A549 (cell line): Measurements from ENCODE around the gene TMED9. TPM values are rescaled to one million over a fixed set of nuclear protein-coding genes. Genes with fewer than 3 reads are reported as not detected.

Source experiments
- ATAC-seq, 2 experiments: fragments of 200-7000 bp in 1 of 2; fragments of >200 bp in 1 of 2; cut with Nextera tagmentation in 1 of 2; cut with Tn5 transposase in 1 of 2; 3 replicates each; pipeline versions ENCODE4 v1.8.0 to v1.9.1; 2018 to 2020; ENCODE audit warnings: mild to moderate bottlenecking in 1 of 2, moderate library complexity in 1 of 2
- CTCF ChIA-PET: fragments of 300-600 bp; sonication (Branson Sonifier 250); formaldehyde crosslinking; extraction: SDS; loops from one replicate; lab custom pipeline; 2021; ENCODE audit warnings: antibody characterized with exemption, inconsistent platforms; lab: Yijun Ruan, JAX
- POLR2A ChIA-PET: fragments of 350-600 bp; formaldehyde crosslinking; extraction: SDS; loops from one replicate; lab custom pipeline; 2021; ENCODE audit warnings: antibody characterized with exemption, inconsistent platforms; lab: Yijun Ruan, JAX
- DNase-seq, 2 experiments: peaks; one replicate each; pipeline versions ENCODE4 v3.0.0 to v3.0.0-alpha.2; 2011 to 2016; ENCODE audit warnings: low read depth in 1 of 2, low spot score in 1 of 2
- FAIRE-seq: peaks from 2 replicates; lab custom pipeline; 2011; peaks lifted over from hg19 to GRCh38; lab: Jason Lieb, UNC
- H3K27ac ChIP-seq, 2 experiments: fragments of >200 bp; sonication (Bioruptor Twin); formaldehyde crosslinking; 3 replicates each; pipeline ENCODE4 v1.5.1; 2016 to 2017
- H3K4me1 ChIP-seq: fragments of >200 bp; sonication (Bioruptor Twin); formaldehyde crosslinking; 3 replicates; pipeline ENCODE4 v1.6.1; 2016
- H3K4me2 ChIP-seq: fragments of >200 bp; sonication (Bioruptor Twin); formaldehyde crosslinking; 3 replicates; pipeline ENCODE4 v1.6.1; 2016
- H3K4me3 ChIP-seq: fragments of >200 bp; sonication (Bioruptor Twin); formaldehyde crosslinking; 3 replicates; pipeline ENCODE4 v1.5.1; 2016
- H3K9me3 ChIP-seq: fragments of >200 bp; sonication (Bioruptor Twin); formaldehyde crosslinking; 3 replicates; pipeline ENCODE4 v1.6.1; 2016
- BCL3 ChIP-seq: fragments of >200 bp; sonication (Bioruptor Twin); formaldehyde crosslinking; IDR thresholded peaks from 3 replicates; pipeline ENCODE4 v1.6.1; 2016
- BHLHE40 ChIP-seq: IDR thresholded peaks from 2 replicates; pipeline ENCODE4 v1.6.1; 2012; ENCODE audit warnings: low read depth, low read length, inconsistent platforms
- E2F6 ChIP-seq: IDR thresholded peaks from 2 replicates; pipeline ENCODE4 v1.6.1; 2012; ENCODE audit warnings: low read depth, borderline replicate concordance
- EHF ChIP-seq: fragments of 250-450 bp; sonication (Bioruptor Pico); IDR thresholded peaks from 2 replicates; pipeline ENCODE4 v1.5.0; 2020; ENCODE audit warnings: mild to moderate bottlenecking
- EHMT2 ChIP-seq: fragments of 200-600 bp; sonication (generic); IDR thresholded peaks from 2 replicates; pipeline ENCODE4 v1.6.1; 2016; ENCODE audit warnings: antibody characterized with exemption, low read depth, mild to moderate bottlenecking, moderate library complexity
- ESRRA ChIP-seq: fragments of 150-350 bp; IDR thresholded peaks from 2 replicates; pipeline ENCODE4 v1.6.1; 2014; ENCODE audit warnings: mild to moderate bottlenecking, low read length, borderline replicate concordance
- FOSL2 ChIP-seq, 2 experiments: fragments of 450-650 bp in 1 of 2; fragments of >200 bp in 1 of 2; sonication (Bioruptor Twin) in 1 of 2; formaldehyde crosslinking; IDR thresholded peaks; 2 replicates each; pipeline versions ENCODE4 v1.5.0 to v1.6.1; 2016 to 2020; ENCODE audit warnings: mild to moderate bottlenecking in 1 of 2, moderate library complexity in 1 of 2
- JUN ChIP-seq, 2 experiments: fragments of >200 bp; sonication (Bioruptor Twin); formaldehyde crosslinking; IDR thresholded peaks; 2 replicates in 1 of 2; 3 replicates in 1 of 2; pipeline ENCODE4 v1.6.1; 2016 to 2017
- JUNB ChIP-seq: fragments of >200 bp; sonication (Bioruptor Twin); formaldehyde crosslinking; IDR thresholded peaks from 2 replicates; pipeline ENCODE4 v1.6.1; 2016
- KDM1A ChIP-seq: fragments of 200-600 bp; sonication (generic); IDR thresholded peaks from 2 replicates; pipeline ENCODE4 v1.6.1; 2016; ENCODE audit warnings: low read depth, mild to moderate bottlenecking
- KDM5A ChIP-seq: fragments of 200-600 bp; sonication (generic); IDR thresholded peaks from 2 replicates; pipeline ENCODE4 v1.6.1; 2016; ENCODE audit warnings: antibody characterized with exemption, mild to moderate bottlenecking
- MAFK ChIP-seq: fragments of 450-650 bp; IDR thresholded peaks from 2 replicates; pipeline ENCODE4 v1.6.1; 2014; ENCODE audit not compliant: partially characterized antibody
- MAX ChIP-seq: IDR thresholded peaks from 2 replicates; pipeline ENCODE4 v1.6.1; 2012
- MAZ ChIP-seq: fragments of 150-350 bp; IDR thresholded peaks from 2 replicates; pipeline ENCODE4 v1.6.1; 2014; ENCODE audit warnings: antibody characterized with exemption, low read depth, low read length, borderline replicate concordance
- NR3C1 ChIP-seq: fragments of >200 bp; sonication (Bioruptor Twin); formaldehyde crosslinking; IDR thresholded peaks from 3 replicates; pipeline ENCODE4 v1.6.1; 2017
- PHF8 ChIP-seq: fragments of 200-600 bp; sonication (generic); IDR thresholded peaks from 2 replicates; pipeline ENCODE4 v1.6.1; 2016; ENCODE audit warnings: low read depth, mild to moderate bottlenecking, antibody characterized with exemption, moderate library complexity, borderline replicate concordance
- POLR2A ChIP-seq: IDR thresholded peaks from 2 replicates; pipeline ENCODE4 v1.6.1; 2012; ENCODE audit warnings: mild to moderate bottlenecking, low read length
- REST ChIP-seq: fragments of 200-600 bp; sonication (generic); IDR thresholded peaks from 2 replicates; pipeline ENCODE4 v1.6.1; 2016; ENCODE audit warnings: antibody characterized with exemption, mild to moderate bottlenecking, moderate library complexity
- RFX5 ChIP-seq: fragments of 450-650 bp; IDR thresholded peaks from 2 replicates; pipeline ENCODE4 v1.7.1; 2014; ENCODE audit warnings: antibody characterized with exemption, mild to moderate bottlenecking, moderate library complexity
- TFCP2L1 ChIP-seq: fragments of 250-450 bp; sonication (Bioruptor Pico); IDR thresholded peaks from 2 replicates; pipeline ENCODE4 v1.5.0; 2021; ENCODE audit warnings: mild to moderate bottlenecking
- ZFP36 ChIP-seq: fragments of 450-650 bp; IDR thresholded peaks from 2 replicates; pipeline ENCODE4 v1.6.1; 2014; ENCODE audit warnings: borderline replicate concordance; ENCODE audit not compliant: partially characterized antibody
- ZSCAN20 ChIP-seq: fragments of 250-450 bp; sonication (Bioruptor Pico); IDR thresholded peaks from 2 replicates; pipeline ENCODE4 v1.8.0; 2022; ENCODE audit warnings: mild to moderate bottlenecking, moderate library complexity
- WGBS: methylation state at CpG from one replicate; pipeline ENCODE4 v1.1.6; 2017; ENCODE audit errors: missing lambda C conversion rate; 5-methylcytosine and 5-hydroxymethylcytosine counted together
- polyA plus RNA-seq, 4 experiments: library from polyadenylated mRNA; depleted of rRNA in 3 of 4; stranded (reverse); fragments of >200 nt; fragmentation: RNase III in 1 of 4; extraction: RNeasy Plus Mini Kit Qiagen cat#74134 plus additional on column Dnase treatment in 1 of 4; gene quantifications; 2 replicates in 3 of 4; 3 replicates in 1 of 4; pipeline ENCODE4 v1.2.3, GENCODE V29; 2011 to 2017
- TF ChIP-seq, protein P1 (sequence below): fragments of 250-450 bp; sonication (Bioruptor Pico); IDR thresholded peaks from 2 replicates; pipeline ENCODE4 v1.5.0; 2021; ENCODE audit warnings: mild to moderate bottlenecking, moderate library complexity, borderline replicate concordance
- TF ChIP-seq, protein P2 (sequence below): IDR thresholded peaks from 2 replicates; pipeline ENCODE4 v1.6.1; 2012
- TF ChIP-seq, protein P3 (sequence below): fragments of 250-450 bp; sonication (Bioruptor Pico); IDR thresholded peaks from 2 replicates; pipeline ENCODE4 v1.5.0; 2020; ENCODE audit warnings: low read depth, mild to moderate bottlenecking, moderate library complexity

Gene TMED9
- polyA plus RNA-seq, 2 of the 4 experiments (the other 2 are of a cell fraction) = 168 to 236 TPM

- WGBS = 26% methylated on average over 5 of the region's 5 CpGs
- DNase-seq = no peak
- FAIRE-seq = no peak
- H3K9me3 ChIP-seq = no peaks in the 10 kb centered on the region
- CTCF ChIA-PET = interaction anchor here (1.0 to 1.5 kb wide), 4 partner anchors 11 to 106 kb away, joined by 3 to 4 read pairs (median 4); no protein-coding TSS in a partner anchor
- TF ChIP-seq NR3C1 = no peak
- TF ChIP-seq BHLHE40 = no peak
- TF ChIP-seq EHF (CRISPR knock-in tag) = no peak
- TF ChIP-seq MAZ = no peak
- no peak for TF ChIP-seq EHMT2
- TF ChIP-seq JUNB = no peak
- no peak for TF ChIP-seq MAFK
- no peak for TF ChIP-seq POLR2A
- TF ChIP-seq RFX5 = no peak
- TF ChIP-seq ESRRA = no peak
- TF ChIP-seq, protein P1, sequence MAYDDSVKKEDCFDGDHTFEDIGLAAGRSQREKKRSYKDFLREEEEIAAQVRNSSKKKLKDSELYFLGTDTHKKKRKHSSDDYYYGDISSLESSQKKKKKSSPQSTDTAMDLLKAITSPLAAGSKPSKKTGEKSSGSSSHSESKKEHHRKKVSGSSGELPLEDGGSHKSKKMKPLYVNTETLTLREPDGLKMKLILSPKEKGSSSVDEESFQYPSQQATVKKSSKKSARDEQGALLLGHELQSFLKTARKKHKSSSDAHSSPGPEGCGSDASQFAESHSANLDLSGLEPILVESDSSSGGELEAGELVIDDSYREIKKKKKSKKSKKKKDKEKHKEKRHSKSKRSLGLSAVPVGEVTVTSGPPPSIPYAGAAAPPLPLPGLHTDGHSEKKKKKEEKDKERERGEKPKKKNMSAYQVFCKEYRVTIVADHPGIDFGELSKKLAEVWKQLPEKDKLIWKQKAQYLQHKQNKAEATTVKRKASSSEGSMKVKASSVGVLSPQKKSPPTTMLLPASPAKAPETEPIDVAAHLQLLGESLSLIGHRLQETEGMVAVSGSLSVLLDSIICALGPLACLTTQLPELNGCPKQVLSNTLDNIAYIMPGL (CRISPR knock-in tag) = no peak
- no peak overlapping the region for H3K27ac ChIP-seq
- POLR2A ChIA-PET = no interaction called here
- peaks cover 20% of the 10 kb centered on the region; the same call in 2 of the 3 replicates for H3K4me1 ChIP-seq
- peak overlapping the region; percentile 67; the same call in 1 of the 3 replicates for H3K4me2 ChIP-seq
- H3K4me3 ChIP-seq = no peak overlapping the region
- no peak for ATAC-seq
Observed at GRCh38 chr5:177598477-177598876, 6.5 kb downstream of the TMED9 start.

DNA sequence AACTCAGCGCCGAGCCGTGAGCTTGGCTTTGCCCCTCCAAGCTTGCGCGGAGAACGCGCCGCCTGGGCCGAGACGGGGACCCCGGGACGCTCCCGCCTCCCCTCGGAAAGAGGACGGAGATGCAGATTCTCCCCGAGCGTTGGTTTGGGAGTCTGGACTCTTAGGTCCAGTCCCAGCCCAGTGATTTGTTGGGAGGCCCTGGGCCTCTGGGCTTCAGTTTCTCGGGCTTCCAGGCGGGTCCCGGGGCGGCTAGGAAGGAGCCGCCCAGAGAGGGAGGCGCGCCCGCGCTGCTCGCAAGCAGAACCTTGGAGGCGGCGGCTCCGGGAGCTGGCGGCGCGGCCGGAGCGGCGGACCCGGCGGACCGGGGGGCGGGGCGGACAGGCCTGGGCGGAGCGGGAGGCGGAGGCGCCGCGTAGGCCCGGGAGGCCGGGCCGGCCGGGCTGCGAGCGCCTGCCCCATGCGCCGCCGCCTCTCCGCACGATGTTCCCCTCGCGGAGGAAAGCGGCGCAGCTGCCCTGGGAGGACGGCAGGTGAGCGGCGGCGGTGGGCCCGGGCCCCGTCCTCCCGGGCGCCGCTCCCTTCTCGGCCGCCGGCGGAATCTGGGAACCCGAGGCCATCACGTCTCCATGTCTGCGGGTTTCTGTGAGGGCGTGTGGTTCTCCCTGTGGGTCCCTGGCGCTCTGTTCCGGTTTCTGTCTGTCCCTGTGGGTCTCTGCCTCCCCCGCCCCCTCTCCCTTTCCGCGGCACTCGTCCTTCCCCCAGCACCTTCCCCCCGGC is 7.9 kb downstream of the TMED9 start, which contains the start of gene B4GALT7:
Gene B4GALT7, plus strand, starts transcription at position 402 of the 777 bp plus-strand sequence. Its CDS starts 79 bp downstream, at position 481.
- CTCF ChIA-PET = interaction anchor here (0.7 to 1.9 kb wide), 4 partner anchors 33 to 107 kb away, joined by 3 to 6 read pairs (median 3); no protein-coding TSS in a partner anchor

More for the DNA sequence above, 7.9 kb downstream of the TMED9 start, which contains the start of gene B4GALT7:
- 2% methylated on average over 47 of the region's 86 CpGs for WGBS
- Histone ChIP-seq H3K4me1 (peaks cover 20% of the 10 kb centered on the region; the same call in 2 of the 3 replicates), H3K4me3 (peak within 1 kb of the TSS; percentile 70), H3K27ac (peak within 1 kb of the TSS; percentile 85 to 91), H3K4me2 (peak within 1 kb of the TSS; percentile 94), H3K9me3 (no peaks in the 10 kb centered on the region)
- POLR2A ChIA-PET = interaction anchor here (1.2 kb wide), 2 partner anchors 62 to 83 kb away, joined by 3 read pairs; partner anchors contain the start of gene DDX41
- TF ChIP-seq ZFP36 (no peak), JUN (IDR thresholded peaks at IDR 0.05) (peak; percentile 77 to 94; a peak in 3 of 5 replicates), TFCP2L1 (CRISPR knock-in tag) (no peak), MAZ (0 out of 2 replicates have a peak, but pooled peaks have one; percentile 9), PHF8 (peak; percentile 96), E2F6 (0 out of 2 replicates have a peak, but pooled peaks have one; percentile 46), KDM5A (peak; percentile 86), MAX (peak; percentile 66), KDM1A (no peak; the same call in 1 of the 2 replicates), REST (no peak), ZSCAN20 (CRISPR knock-in tag) (no peak), BCL3 (peak; percentile 94), FOSL2 (IDR thresholded peaks at IDR 0.05) (no peak), FOSL2 (CRISPR knock-in tag; IDR thresholded peaks at IDR 0.05) (peak; percentile 32; the same call in 1 of the 2 replicates), POLR2A (peak; percentile 91)
- TF ChIP-seq, protein P2, sequence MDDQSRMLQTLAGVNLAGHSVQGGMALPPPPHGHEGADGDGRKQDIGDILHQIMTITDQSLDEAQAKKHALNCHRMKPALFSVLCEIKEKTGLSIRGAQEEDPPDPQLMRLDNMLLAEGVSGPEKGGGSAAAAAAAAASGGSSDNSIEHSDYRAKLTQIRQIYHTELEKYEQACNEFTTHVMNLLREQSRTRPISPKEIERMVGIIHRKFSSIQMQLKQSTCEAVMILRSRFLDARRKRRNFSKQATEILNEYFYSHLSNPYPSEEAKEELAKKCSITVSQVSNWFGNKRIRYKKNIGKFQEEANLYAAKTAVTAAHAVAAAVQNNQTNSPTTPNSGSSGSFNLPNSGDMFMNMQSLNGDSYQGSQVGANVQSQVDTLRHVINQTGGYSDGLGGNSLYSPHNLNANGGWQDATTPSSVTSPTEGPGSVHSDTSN = peak; percentile 32; the same call in 1 of the 2 replicates
- TF ChIP-seq, protein P3, sequence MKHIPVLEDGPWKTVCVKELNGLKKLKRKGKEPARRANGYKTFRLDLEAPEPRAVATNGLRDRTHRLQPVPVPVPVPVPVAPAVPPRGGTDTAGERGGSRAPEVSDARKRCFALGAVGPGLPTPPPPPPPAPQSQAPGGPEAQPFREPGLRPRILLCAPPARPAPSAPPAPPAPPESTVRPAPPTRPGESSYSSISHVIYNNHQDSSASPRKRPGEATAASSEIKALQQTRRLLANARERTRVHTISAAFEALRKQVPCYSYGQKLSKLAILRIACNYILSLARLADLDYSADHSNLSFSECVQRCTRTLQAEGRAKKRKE (CRISPR knock-in tag) = peak; percentile 43; the same call in 1 of the 2 replicates
- ATAC-seq = peak; percentile 88 to 91
- FAIRE-seq = no peak
- DNase-seq = peak; percentile 59 to 81
